AG04450 (cell line): ENCODE measurements around the gene TGFB1I1. TPM values are rescaled to one million over a fixed set of nuclear protein-coding genes. Genes with fewer than 3 reads are reported as not detected.
"Not testable (repeated sequence)": the region's sequence is repeated elsewhere in the genome, so short reads cannot be mapped to it uniquely, and the experiment has no call there.

Experiments
- CTCF ChIA-PET: fragments of 300-600, 350-600 bp; formaldehyde crosslinking; extraction: SDS; loops from one replicate; lab custom pipeline; 2022; ENCODE audit warnings: antibody characterized with exemption, inconsistent platforms; lab: Charles Lee
- POLR2A ChIA-PET: fragments of 350-600 bp; formaldehyde crosslinking; extraction: SDS; loops from one replicate; lab custom pipeline; 2021; ENCODE audit warnings: antibody characterized with exemption, inconsistent platforms; lab: Yijun Ruan, JAX
- DNase-seq: peaks from one replicate; pipeline ENCODE4 v3.0.0-alpha.2; 2011; ENCODE audit warnings: low read depth, low spot score
- H3K27ac ChIP-seq: one replicate; pipeline ENCODE4 v1.5.1; 2012; ENCODE audit warnings: low read depth, low read length, control low read depth
- H3K27me3 ChIP-seq: one replicate; pipeline ENCODE4 v1.6.0; 2012; ENCODE audit warnings: low read length; ENCODE audit not compliant: control insufficient read depth, insufficient read depth
- H3K4me3 ChIP-seq: 2 replicates; pipeline ENCODE4 v1.5.1; 2011; ENCODE audit warnings: mild to moderate bottlenecking, low read depth, low read length, control low read depth
- H3K9me3 ChIP-seq: 2 replicates; pipeline ENCODE4 v1.5.1; 2012; ENCODE audit warnings: low read length; ENCODE audit not compliant: control insufficient read depth, insufficient read depth
- polyA plus RNA-seq: library from polyadenylated mRNA; depleted of rRNA; stranded (reverse); fragments of >200 nt; gene quantifications from 2 replicates; pipeline ENCODE4 v1.2.3, GENCODE V29; 2011
- TF ChIP-seq, protein P1 (sequence below): IDR thresholded peaks from 2 replicates; pipeline ENCODE4 v1.5.1; 2011; ENCODE audit warnings: low read depth, low read length, control low read depth, inconsistent platforms

TGFB1I1 gene
- polyA plus RNA-seq, 1 experiment: 42.4 TPM

DNA sequence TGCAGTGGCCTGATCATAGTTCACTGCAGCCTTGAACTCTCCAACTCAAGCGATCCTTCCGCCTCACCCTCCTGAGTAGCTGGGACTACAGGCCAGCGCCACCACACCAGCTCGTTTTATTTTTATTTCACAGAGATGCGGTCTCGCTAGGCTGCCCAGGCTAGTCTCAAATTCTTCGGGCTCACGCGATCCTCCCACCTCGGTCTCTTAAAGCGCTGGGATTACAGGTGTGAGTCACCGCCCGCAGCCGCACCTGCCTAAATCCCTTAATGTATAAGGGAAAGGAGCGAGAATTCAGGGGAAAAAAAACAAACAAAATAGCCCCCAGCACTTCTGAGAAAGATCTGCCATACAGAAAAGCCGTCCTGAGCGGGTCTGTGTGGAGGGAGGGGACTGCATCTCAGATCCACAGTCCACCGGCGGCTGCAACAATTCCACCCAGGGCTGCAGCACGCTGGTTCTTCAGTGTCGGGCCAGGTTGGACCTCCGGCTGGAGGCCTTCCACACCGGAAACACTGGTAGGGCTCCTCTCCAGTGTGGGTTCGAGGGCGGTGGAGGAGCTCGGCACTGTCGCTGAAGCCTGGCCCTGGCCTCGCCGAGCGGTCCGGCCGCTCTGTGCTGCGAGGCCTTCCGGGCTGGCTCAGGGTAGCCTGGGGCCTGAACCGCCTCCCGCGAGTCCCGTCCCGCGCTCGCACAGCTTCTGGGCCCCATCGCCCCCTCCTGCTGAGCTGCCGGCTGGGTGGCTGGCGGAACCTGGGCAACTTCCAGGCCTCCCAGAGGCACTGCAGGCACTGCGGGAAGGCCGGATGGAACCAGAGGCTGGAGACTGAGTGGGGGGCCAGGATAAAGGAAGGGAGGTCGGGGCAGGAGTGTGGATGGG is 36.4 kb upstream of the TGFB1I1 start:
- DNase-seq: no peak
- no peak overlapping the region for H3K27ac ChIP-seq
- CTCF ChIA-PET: no interaction called here
- H3K27me3 ChIP-seq: peaks cover 5% of the 10 kb centered on the region
- POLR2A ChIA-PET: no interaction called here
- H3K9me3 ChIP-seq: no peaks in the 10 kb centered on the region; the same call in 1 of the 2 replicates
- no peak overlapping the region for H3K4me3 ChIP-seq
- TF ChIP-seq, protein P1, sequence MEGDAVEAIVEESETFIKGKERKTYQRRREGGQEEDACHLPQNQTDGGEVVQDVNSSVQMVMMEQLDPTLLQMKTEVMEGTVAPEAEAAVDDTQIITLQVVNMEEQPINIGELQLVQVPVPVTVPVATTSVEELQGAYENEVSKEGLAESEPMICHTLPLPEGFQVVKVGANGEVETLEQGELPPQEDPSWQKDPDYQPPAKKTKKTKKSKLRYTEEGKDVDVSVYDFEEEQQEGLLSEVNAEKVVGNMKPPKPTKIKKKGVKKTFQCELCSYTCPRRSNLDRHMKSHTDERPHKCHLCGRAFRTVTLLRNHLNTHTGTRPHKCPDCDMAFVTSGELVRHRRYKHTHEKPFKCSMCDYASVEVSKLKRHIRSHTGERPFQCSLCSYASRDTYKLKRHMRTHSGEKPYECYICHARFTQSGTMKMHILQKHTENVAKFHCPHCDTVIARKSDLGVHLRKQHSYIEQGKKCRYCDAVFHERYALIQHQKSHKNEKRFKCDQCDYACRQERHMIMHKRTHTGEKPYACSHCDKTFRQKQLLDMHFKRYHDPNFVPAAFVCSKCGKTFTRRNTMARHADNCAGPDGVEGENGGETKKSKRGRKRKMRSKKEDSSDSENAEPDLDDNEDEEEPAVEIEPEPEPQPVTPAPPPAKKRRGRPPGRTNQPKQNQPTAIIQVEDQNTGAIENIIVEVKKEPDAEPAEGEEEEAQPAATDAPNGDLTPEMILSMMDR: no peak

DNA sequence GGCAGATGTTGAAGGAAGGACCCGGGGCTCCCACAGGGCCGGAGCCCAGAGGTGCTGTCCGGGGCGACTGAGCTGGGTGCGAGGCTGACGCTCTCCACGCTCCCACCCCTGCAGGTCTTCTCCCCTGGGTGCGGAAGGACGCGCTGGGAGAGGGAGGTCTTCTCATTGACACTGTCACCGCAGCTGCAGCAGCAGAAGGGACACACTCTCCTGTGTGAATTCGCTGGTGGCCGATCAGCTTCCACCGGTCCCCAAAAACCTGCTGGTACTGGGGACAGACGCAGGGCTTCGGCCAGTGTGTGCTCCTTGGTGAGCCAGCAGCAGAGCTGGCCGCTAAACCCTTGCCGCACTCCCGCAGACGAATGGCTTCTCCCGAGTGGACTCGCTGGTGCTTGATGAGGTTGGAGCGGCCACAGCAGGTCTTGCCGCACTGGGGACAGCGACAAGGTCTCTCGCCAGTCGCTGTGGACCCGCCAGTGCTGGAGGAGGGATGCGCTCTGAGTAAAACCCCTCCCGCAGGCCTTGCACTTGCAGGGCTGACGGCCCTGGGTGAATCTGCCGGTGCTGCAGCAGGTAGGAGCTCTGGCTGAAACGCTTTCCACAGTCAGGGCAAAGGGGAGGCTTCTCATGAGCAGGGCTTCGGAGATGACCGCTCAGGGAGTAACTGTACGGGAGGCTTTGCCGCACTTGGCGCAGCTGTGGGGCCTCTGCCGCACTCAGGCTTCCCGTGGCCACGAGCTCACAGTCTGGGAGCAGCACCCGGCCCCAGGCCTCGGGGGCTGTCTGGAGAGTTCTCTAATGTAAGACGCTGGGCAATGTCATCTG is 35.5 kb upstream of the TGFB1I1 start:
- Histone ChIP-seq H3K27me3 (peaks cover 3% of the 10 kb centered on the region), H3K27ac (no peak overlapping the region), H3K4me3 (no peak overlapping the region), H3K9me3 (no peaks in the 10 kb centered on the region; the same call in 1 of the 2 replicates)
- ChIA-PET CTCF (interaction anchor here (1.1 kb wide), 1 partner anchor 25 kb away, joined by 3 read pairs; no protein-coding TSS in a partner anchor), POLR2A (no interaction called here)
- TF ChIP-seq, protein P1: no peak
- no peak for DNase-seq

DNA sequence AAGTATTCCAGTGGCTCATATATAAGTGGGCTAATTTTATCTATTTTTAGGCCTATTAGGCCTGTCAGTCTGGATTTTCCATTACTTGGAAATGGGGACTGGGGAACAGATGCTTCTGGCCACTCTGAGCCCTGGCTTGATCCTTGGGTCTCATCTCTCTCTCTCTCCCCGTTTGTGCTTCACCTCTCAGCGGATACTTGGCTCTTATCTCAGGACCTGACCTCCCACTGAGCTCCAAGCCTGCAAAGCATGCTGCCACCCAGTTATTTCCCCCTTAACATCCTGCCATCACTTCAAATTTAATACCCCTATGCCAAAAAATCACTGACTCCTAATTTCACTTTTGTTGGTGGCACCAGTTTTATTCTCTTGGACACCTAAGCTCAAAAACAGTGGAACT is 33.5 kb upstream of the TGFB1I1 start:
- POLR2A ChIA-PET: no interaction called here
- H3K27me3 ChIP-seq: peaks cover 3% of the 10 kb centered on the region
- H3K9me3 ChIP-seq: peaks cover 3% of the 10 kb centered on the region; the same call in 1 of the 2 replicates
- DNase-seq: no peak
- CTCF ChIA-PET: interaction anchor here (0.6 kb wide), 1 partner anchor 12 kb away, joined by 4 read pairs; no protein-coding TSS in a partner anchor
- H3K27ac ChIP-seq: no peak overlapping the region
- TF ChIP-seq, protein P1: no peak
- no peak overlapping the region for H3K4me3 ChIP-seq

DNA sequence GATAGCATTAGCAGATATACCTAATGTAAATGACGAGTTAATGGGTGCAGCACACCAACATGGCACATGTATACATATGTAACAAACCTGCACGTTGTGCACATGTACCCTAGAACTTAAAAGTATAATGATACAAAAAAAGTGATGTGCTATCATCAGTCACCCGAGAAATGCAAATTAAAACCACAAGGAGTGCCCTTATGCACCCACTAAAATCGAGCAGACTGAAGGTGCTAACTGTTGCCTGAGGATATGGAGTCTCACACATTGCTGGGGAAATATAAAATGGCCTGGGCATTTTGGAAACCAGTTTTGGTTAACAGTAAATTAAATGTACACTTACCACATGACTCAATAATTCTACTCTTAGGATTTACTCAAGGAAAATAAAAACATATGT is 32.9 kb upstream of the TGFB1I1 start:
- H3K27me3 ChIP-seq, POLR2A ChIA-PET, H3K4me3 ChIP-seq, DNase-seq, H3K27ac ChIP-seq, H3K9me3 ChIP-seq: not testable (repeated sequence)
- CTCF ChIA-PET: interaction anchor here (0.6 kb wide), 1 partner anchor 11 kb away, joined by 4 read pairs; no protein-coding TSS in a partner anchor

DNA sequence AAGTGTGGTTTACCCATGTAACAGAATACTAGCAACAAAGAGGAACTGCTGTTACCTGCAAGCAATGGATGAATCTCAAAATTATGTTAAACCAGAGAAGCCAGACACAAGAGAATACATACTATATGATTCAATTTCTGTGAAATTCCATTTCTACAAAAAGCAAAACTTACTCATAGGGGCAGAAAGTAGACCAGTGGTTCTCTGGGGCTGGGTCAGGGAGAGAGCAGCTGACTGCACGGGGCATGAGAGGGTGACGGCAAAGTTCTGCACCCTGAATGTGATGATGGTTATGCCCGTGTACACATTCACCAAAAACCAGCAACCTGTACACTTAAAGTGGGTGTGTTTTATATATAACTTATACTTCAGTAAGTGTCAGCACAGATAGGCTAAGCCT is 32.4 kb upstream of the TGFB1I1 start:
- Histone ChIP-seq H3K27me3 (peaks cover 3% of the 10 kb centered on the region), H3K27ac (no peak overlapping the region), H3K4me3 (no peak overlapping the region), H3K9me3 (peaks cover 3% of the 10 kb centered on the region; the same call in 1 of the 2 replicates)
- POLR2A ChIA-PET: no interaction called here
- TF ChIP-seq, protein P1: no peak
- DNase-seq: no peak
- CTCF ChIA-PET: interaction anchor here (1.0 to 1.4 kb wide), 4 partner anchors 12 to 429 kb away, joined by 3 to 4 read pairs (median 3); no protein-coding TSS in a partner anchor
